Measurements from ENCODE around the gene BBS10.
"Not testable (repeated sequence)": the region's sequence is repeated elsewhere in the genome, so short reads cannot be mapped to it uniquely, and the experiment has no call there.

The BBS10 gene

GRCh38 chr12:76384560-76384959, 36.3 kb upstream of the BBS10 start:
- H4K20me1 ChIP-seq (ENCODE audit: control insufficient read depth, insufficient read depth, low read depth, low read length), result no peaks in the 10 kb centered on the region
- no peak for TF ChIP-seq CTCF (IDR thresholded peaks at IDR 0.05; ENCODE audit: low read depth, low read length, poor library complexity, severe bottlenecking)
- TF ChIP-seq EZH2phosphoT487 (IDR thresholded peaks at IDR 0.05; ENCODE audit: borderline replicate concordance, low read length), result no peak
- no peaks in the 10 kb centered on the region for H3K9me3 ChIP-seq (ENCODE audit: control insufficient read depth, insufficient read depth, low read length)
- H3K79me2 ChIP-seq (ENCODE audit: control insufficient read depth, low read length), result no peaks in the 10 kb centered on the region
- no peaks in the 10 kb centered on the region for H3F3A ChIP-seq (ENCODE audit: control insufficient read depth, insufficient read depth)
- no peak overlapping the region for H3K4me3 ChIP-seq (ENCODE audit: low read length)
- H3K9me2 ChIP-seq (replicated peaks; ENCODE audit: control insufficient read depth, low read length), result no peaks in the 10 kb centered on the region
- H3K4me1 ChIP-seq (ENCODE audit: control insufficient read depth, low read length), result no peaks in the 10 kb centered on the region
- H3K27ac ChIP-seq (ENCODE audit: low read depth, low read length), result no peak overlapping the region
- peaks cover 17% of the 10 kb centered on the region; the same call in 1 of the 2 replicates for H3K36me3 ChIP-seq (ENCODE audit: control insufficient read depth, low read length)
- H3K4me2 ChIP-seq (ENCODE audit: low read length), result no peak overlapping the region
- H3K27me3 ChIP-seq (ENCODE audit: control insufficient read depth, low read length), result no peaks in the 10 kb centered on the region

- Histone ChIP-seq H3K27me3 (ENCODE audit: control insufficient read depth, low read length) (no peaks in the 10 kb centered on the region), H3K4me2 (ENCODE audit: low read length) (no peak overlapping the region), H3K36me3 (ENCODE audit: control insufficient read depth, low read length) (peaks cover 12% of the 10 kb centered on the region; the same call in 1 of the 2 replicates), H3K9me3 (ENCODE audit: control insufficient read depth, insufficient read depth, low read length) (no peaks in the 10 kb centered on the region), H3K79me2 (ENCODE audit: control insufficient read depth, low read length) (no peaks in the 10 kb centered on the region), H4K20me1 (ENCODE audit: control insufficient read depth, insufficient read depth, low read depth, low read length) (no peaks in the 10 kb centered on the region), H3K9me2 (replicated peaks; ENCODE audit: control insufficient read depth, low read length) (no peaks in the 10 kb centered on the region), H3K27ac (ENCODE audit: low read depth, low read length) (no peak overlapping the region), H3K4me3 (ENCODE audit: low read length) (no peak overlapping the region), H3K4me1 (ENCODE audit: control insufficient read depth, low read length) (no peaks in the 10 kb centered on the region), H3F3A (ENCODE audit: control insufficient read depth, insufficient read depth) (no peaks in the 10 kb centered on the region)
- no peak for TF ChIP-seq EZH2phosphoT487 (IDR thresholded peaks at IDR 0.05; ENCODE audit: borderline replicate concordance, low read length)
- no peak for TF ChIP-seq CTCF (IDR thresholded peaks at IDR 0.05; ENCODE audit: low read depth, low read length, poor library complexity, severe bottlenecking)
Observed at GRCh38 chr12:76383988-76384387, 35.8 kb upstream of the BBS10 start.

- Histone ChIP-seq H4K20me1 (ENCODE audit: control insufficient read depth, insufficient read depth, low read depth, low read length) (no peaks in the 10 kb centered on the region), H3K4me1 (ENCODE audit: control insufficient read depth, low read length) (no peaks in the 10 kb centered on the region), H3K4me3 (ENCODE audit: low read length) (no peak overlapping the region), H3K9me2 (replicated peaks; ENCODE audit: control insufficient read depth, low read length) (no peaks in the 10 kb centered on the region), H3K36me3 (ENCODE audit: control insufficient read depth, low read length) (peaks cover 15% of the 10 kb centered on the region), H3K9me3 (ENCODE audit: control insufficient read depth, insufficient read depth, low read length) (no peaks in the 10 kb centered on the region), H3K27ac (ENCODE audit: low read depth, low read length) (no peak overlapping the region), H3K4me2 (ENCODE audit: low read length) (no peak overlapping the region), H3K79me2 (ENCODE audit: control insufficient read depth, low read length) (no peaks in the 10 kb centered on the region), H3K27me3 (ENCODE audit: control insufficient read depth, low read length) (no peaks in the 10 kb centered on the region), H3F3A (ENCODE audit: control insufficient read depth, insufficient read depth) (no peaks in the 10 kb centered on the region)
- no peak for TF ChIP-seq CTCF (IDR thresholded peaks at IDR 0.05; ENCODE audit: low read depth, low read length, poor library complexity, severe bottlenecking)
Observed at GRCh38 chr12:76379261-76379660, 31.0 kb upstream of the BBS10 start.

- H3F3A ChIP-seq (ENCODE audit: control insufficient read depth, insufficient read depth); H3K4me2 ChIP-seq (ENCODE audit: low read length); H4K20me1 ChIP-seq (ENCODE audit: control insufficient read depth, insufficient read depth, low read depth, low read length); H3K9me3 ChIP-seq (ENCODE audit: control insufficient read depth, insufficient read depth, low read length); H3K79me2 ChIP-seq (ENCODE audit: control insufficient read depth, low read length); H3K27me3 ChIP-seq (ENCODE audit: control insufficient read depth, low read length); H3K27ac ChIP-seq (ENCODE audit: low read depth, low read length); H3K4me3 ChIP-seq (ENCODE audit: low read length); H3K4me1 ChIP-seq (ENCODE audit: control insufficient read depth, low read length); H3K9me2 ChIP-seq (replicated peaks; ENCODE audit: control insufficient read depth, low read length): not testable (repeated sequence)
- H3K36me3 ChIP-seq (ENCODE audit: control insufficient read depth, low read length), result peaks cover 17% of the 10 kb centered on the region
Observed at GRCh38 chr12:76376876-76377275, 28.7 kb upstream of the BBS10 start.

Measured in DOHH2 (cell line).